Measurements from ENCODE around the gene KCNK18. TPM values are rescaled to one million over a fixed set of nuclear protein-coding genes. Genes with fewer than 3 reads are reported as not detected.

The KCNK18 gene
- total and polyA plus RNA-seq, 10 of the 15 experiments (the other 5 are each of a cell fraction or from before 2014, with no cell fraction given): not detected

DNA sequence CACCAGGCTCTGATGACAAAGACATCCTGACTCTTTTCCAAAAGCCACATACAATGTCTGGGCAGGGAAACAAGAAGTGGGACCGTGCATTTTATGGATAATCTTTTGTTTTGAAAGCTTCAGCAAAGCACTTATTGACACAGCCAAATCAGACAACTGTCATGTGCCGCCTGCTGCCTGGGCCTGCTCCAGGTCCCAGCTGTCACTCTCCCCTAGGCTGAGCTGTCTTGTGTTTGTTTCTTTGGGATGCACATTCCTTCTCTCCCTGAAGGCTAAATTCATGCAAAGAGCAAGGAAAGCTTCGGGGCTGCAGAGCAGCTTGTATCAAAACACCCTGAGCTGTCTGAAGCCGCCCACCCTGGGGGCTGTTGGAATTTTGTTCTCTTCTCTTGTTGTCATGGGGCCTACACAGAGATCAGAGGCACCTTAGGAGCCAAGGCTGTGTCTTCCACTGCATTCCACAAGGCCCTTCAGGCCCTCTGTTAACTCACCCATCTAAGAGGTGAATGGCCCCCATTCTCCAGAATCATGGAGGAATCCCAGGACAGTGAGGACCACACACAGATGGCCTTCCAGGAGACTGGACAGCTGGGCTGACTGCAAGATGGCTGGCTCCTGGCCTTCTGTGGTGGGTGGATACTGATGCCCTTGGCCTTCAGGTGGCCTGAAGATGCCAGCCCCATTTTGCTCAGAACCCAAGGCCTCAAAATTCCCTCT is 25.8 kb downstream of the KCNK18 start:
- ChIA-PET CTCF (interaction anchor here (0.5 to 3.2 kb wide), 4 partner anchors 23 to 1037 kb away, joined by 3 to 15 read pairs (median 4); no protein-coding TSS in a partner anchor), POLR2A (no interaction called here), SMC1A (ENCODE audit: uncharacterized antibody, unreplicated experiment) (interaction anchor here (0.7 to 1.0 kb wide), 2 partner anchors 97 to 354 kb away, joined by 3 to 4 read pairs; no protein-coding TSS in a partner anchor), RAD21 (ENCODE audit: unreplicated experiment) (interaction anchor here (1.2 to 2.2 kb wide), 2 partner anchors 96 to 97 kb away, joined by 7 read pairs; no protein-coding TSS in a partner anchor)
- DNase-seq (ENCODE audit: low read depth, low spot score) (no peak), ATAC-seq (no peak), FAIRE-seq (no peak)
- H3K36me3 ChIP-seq (ENCODE audit: control insufficient read depth in 2 of 2, insufficient read depth in 2 of 2, low read length in 1 of 2): no peaks in the 10 kb centered on the region
- H3K9me3 ChIP-seq (replicated peaks; ENCODE audit: control insufficient read depth, insufficient read depth, low read length): no peaks in the 10 kb centered on the region
- 8% methylated on average over 4 of the region's 4 CpGs for WGBS (ENCODE audit: insufficient coverage, insufficient replicate concordance, low lambda C conversion rate, missing lambda C conversion rate)
- no peak overlapping the region for H3K4me2 ChIP-seq (ENCODE audit: control insufficient read depth, insufficient read depth)
- TF ChIP-seq SMC3 (IDR thresholded peaks at IDR 0.05; ENCODE audit: borderline replicate concordance, low read length) (no peak), YBX1 (IDR thresholded peaks at IDR 0.05) (no peak), STAT3 (IDR thresholded peaks at IDR 0.05; ENCODE audit: low read depth, low read length) (no peak), PAX8 (IDR thresholded peaks at IDR 0.05) (no peak), ASH2L (IDR thresholded peaks at IDR 0.05; ENCODE audit: borderline replicate concordance, low read depth) (no peak), EZH2 (IDR thresholded peaks at IDR 0.05; ENCODE audit: borderline replicate concordance, control insufficient read depth, low read depth, low read length) (no peak)
- no peaks in the 10 kb centered on the region for H3K79me2 ChIP-seq (ENCODE audit: control insufficient read depth, insufficient read depth, low read length)
- H2AFZ ChIP-seq (ENCODE audit: control insufficient read depth, low read depth, low read length): no peak overlapping the region
- H3K27ac ChIP-seq (ENCODE audit: control insufficient read depth, insufficient read depth): no peak overlapping the region
- in situ Hi-C loops (cut with MboI) (loop anchor here (5.0 to 10.0 kb wide), 2 partner anchors 94 to 1012 kb away; no protein-coding TSS in a partner anchor), intact Hi-C loops (cut with micrococcal nuclease; ENCODE audit: unreplicated experiment) (no loop called here)
- no peaks in the 10 kb centered on the region for H3K4me1 ChIP-seq (ENCODE audit: control insufficient read depth, insufficient read depth, low read length)
- H3K9ac ChIP-seq (ENCODE audit: control insufficient read depth, insufficient read depth, low read length): no peak overlapping the region
- H4K20me1 ChIP-seq (ENCODE audit: control insufficient read depth, insufficient read depth): no peaks in the 10 kb centered on the region
- H3K4me3 ChIP-seq: no peak overlapping the region
- BruUV-seq (replicated peaks): no TSS peak
- H3K27me3 ChIP-seq (replicated peaks in 1 of 2; ENCODE audit: control insufficient read depth in 2 of 2, insufficient read depth in 2 of 2, low read length in 1 of 2): no peaks in the 10 kb centered on the region; a peak in 3 of 4 replicates

Measured in GM12878 (cell line).